KOPT-K1 (cell line): ENCODE measurements around the gene USH1G.
"Not testable (repeated sequence)": the region's sequence is repeated elsewhere in the genome, so short reads cannot be mapped to it uniquely, and the experiment has no call there.

Source experiments
- H3K27ac ChIP-seq: fragments of 200-600 bp; sonication (generic); 2 replicates; pipeline ENCODE4 v1.5.1; 2016; ENCODE audit warnings: antibody characterized with exemption, mild to moderate bottlenecking, low read depth, low read length; ENCODE audit not compliant: poor library complexity, severe bottlenecking
- H3K36me3 ChIP-seq: fragments of 200-600 bp; sonication (generic); 2 replicates; pipeline ENCODE4 v1.5.1; 2017; ENCODE audit warnings: antibody characterized with exemption, mild to moderate bottlenecking, low read length, moderate library complexity; ENCODE audit not compliant: insufficient read depth
- H3K9me3 ChIP-seq: fragments of 200-600 bp; sonication (generic); 2 replicates; pipeline ENCODE4 v1.5.1; 2017; ENCODE audit warnings: antibody characterized with exemption, low read length, mild to moderate bottlenecking; ENCODE audit not compliant: insufficient read depth, poor library complexity, severe bottlenecking

The USH1G gene

GRCh38 chr17:74923538-74924249 is 639 bp upstream of the USH1G start:
- Histone ChIP-seq H3K36me3 (no peaks in the 10 kb centered on the region), H3K27ac (no peak overlapping the region), H3K9me3 (no peaks in the 10 kb centered on the region)

GRCh38 chr17:74922172-74922571 is 883 bp downstream of the USH1G start:
- Histone ChIP-seq H3K27ac (no peak overlapping the region), H3K36me3 (no peaks in the 10 kb centered on the region), H3K9me3 (no peaks in the 10 kb centered on the region)

- Histone ChIP-seq H3K27ac (no peak overlapping the region), H3K36me3 (no peaks in the 10 kb centered on the region), H3K9me3 (no peaks in the 10 kb centered on the region)
Observed at GRCh38 chr17:74921769-74922168, 1.3 kb downstream of the USH1G start.

- H3K9me3 ChIP-seq: no peaks in the 10 kb centered on the region
- H3K36me3 ChIP-seq: no peaks in the 10 kb centered on the region
- H3K27ac ChIP-seq: no peak overlapping the region
Observed at GRCh38 chr17:74921026-74921681, 1.9 kb downstream of the USH1G start.

GRCh38 chr17:74920642-74921025 is 2.4 kb downstream of the USH1G start:
- Histone ChIP-seq H3K9me3 (no peaks in the 10 kb centered on the region), H3K27ac (no peak overlapping the region)

GRCh38 chr17:74920306-74920620 is 2.8 kb downstream of the USH1G start:
- Histone ChIP-seq H3K9me3 (no peaks in the 10 kb centered on the region), H3K36me3 (no peaks in the 10 kb centered on the region), H3K27ac (no peak overlapping the region)

More at GRCh38 chr17:74920642-74921025, 2.4 kb downstream of the USH1G start:
- H3K36me3 ChIP-seq: no peaks in the 10 kb centered on the region

GRCh38 chr17:74919440-74920305 is 3.4 kb downstream of the USH1G start:
- Histone ChIP-seq H3K9me3 (no peaks in the 10 kb centered on the region), H3K27ac (no peak overlapping the region), H3K36me3 (no peaks in the 10 kb centered on the region)

GRCh38 chr17:74918906-74919305 is 4.1 kb downstream of the USH1G start:
- Histone ChIP-seq H3K9me3 (no peaks in the 10 kb centered on the region), H3K36me3 (no peaks in the 10 kb centered on the region), H3K27ac (no peak overlapping the region)

- no peaks in the 10 kb centered on the region for H3K9me3 ChIP-seq
- H3K36me3 ChIP-seq: no peaks in the 10 kb centered on the region
- H3K27ac ChIP-seq: no peak overlapping the region
Observed at GRCh38 chr17:74917430-74917829, 5.6 kb downstream of the USH1G start.

- Histone ChIP-seq H3K9me3 (no peaks in the 10 kb centered on the region), H3K27ac (no peak overlapping the region)
Observed at GRCh38 chr17:74916851-74917199, 6.2 kb downstream of the USH1G start.

GRCh38 chr17:74916136-74916850 is 6.8 kb downstream of the USH1G start:
- Histone ChIP-seq H3K27ac (no peak overlapping the region), H3K36me3 (no peaks in the 10 kb centered on the region), H3K9me3 (no peaks in the 10 kb centered on the region)

More at GRCh38 chr17:74916851-74917199, 6.2 kb downstream of the USH1G start:
- no peaks in the 10 kb centered on the region for H3K36me3 ChIP-seq

- not testable (repeated sequence) for H3K27ac ChIP-seq, H3K9me3 ChIP-seq, H3K36me3 ChIP-seq
Observed at GRCh38 chr17:74911423-74911822, 11.6 kb downstream of the USH1G start.

GRCh38 chr17:74909097-74909496 is 14.0 kb downstream of the USH1G start:
- not testable (repeated sequence) for H3K27ac ChIP-seq, H3K36me3 ChIP-seq, H3K9me3 ChIP-seq

- Histone ChIP-seq H3K9me3 (no peaks in the 10 kb centered on the region), H3K27ac (no peak overlapping the region), H3K36me3 (no peaks in the 10 kb centered on the region)
Observed at GRCh38 chr17:74907012-74907411, 16.0 kb downstream of the USH1G start.

GRCh38 chr17:74906214-74906793 is 16.8 kb downstream of the USH1G start:
- H3K27ac ChIP-seq, H3K9me3 ChIP-seq, H3K36me3 ChIP-seq: not testable (repeated sequence)
